ENCODE data around the gene MYO10.

DNA sequence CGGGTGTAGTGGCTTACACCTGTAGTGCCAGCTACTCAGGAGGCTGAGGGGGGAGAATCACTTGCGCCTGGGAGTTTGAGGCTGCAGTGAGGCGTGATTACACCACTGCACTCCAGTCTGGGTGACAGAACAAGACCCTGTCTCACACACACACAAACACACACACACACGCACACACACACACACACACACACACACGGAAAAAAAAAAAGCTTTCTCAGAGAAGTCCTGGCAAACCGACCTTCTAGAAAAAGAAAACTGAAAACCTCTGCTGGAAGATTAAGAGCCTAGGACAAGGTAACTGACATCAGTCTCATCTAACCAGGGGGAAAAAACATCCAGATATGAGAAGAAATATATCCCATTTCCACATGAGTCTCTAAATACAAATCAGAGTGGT lies 178.9 kb downstream of the MYO10 start:
- TF ChIP-seq GLIS3 (CRISPR knock-in tag; IDR thresholded peaks at IDR 0.05) (no peak), OSR1 (CRISPR knock-in tag; IDR thresholded peaks at IDR 0.05) (no peak), CSRNP3 (CRISPR knock-in tag; IDR thresholded peaks at IDR 0.05) (no peak), ISL1 (CRISPR knock-in tag; IDR thresholded peaks at IDR 0.05) (no peak), ZNF70 (CRISPR knock-in tag; IDR thresholded peaks at IDR 0.05) (no peak), POU6F1 (CRISPR knock-in tag; IDR thresholded peaks at IDR 0.05; ENCODE audit: borderline replicate concordance, low read depth) (no peak)
